ENCODE data around the gene TAC3. TPM values are rescaled to one million over a fixed set of nuclear protein-coding genes. Genes with fewer than 3 reads are reported as not detected.

TAC3 gene
- total and polyA plus RNA-seq, 2 of the 8 experiments (the other 6 are each of a cell fraction or from before 2014, with no cell fraction given): 9.7 to 45.3 TPM

GRCh38 chr12:57027011-57027804, 10.9 kb upstream of the TAC3 start:
- Histone ChIP-seq H3K18ac (ENCODE audit: extremely low read depth, low read length) (no peak overlapping the region), H3K23ac (ENCODE audit: insufficient read length) (no peak overlapping the region), H2BK20ac (ENCODE audit: low read length) (no peak overlapping the region), H3K4ac (replicated peaks; ENCODE audit: insufficient read length, low read depth, low read length) (no peak overlapping the region), H3K27me3 (replicated peaks in 1 of 4; ENCODE audit: control insufficient read depth in 3 of 4, extremely low read depth in 1 of 4, insufficient read depth in 3 of 4, low read length in 3 of 4) (peaks cover 0 to 3% (median 0%) of the 10 kb centered on the region in 4 experiments; a peak in 1 of 7 replicates), H2BK15ac (ENCODE audit: low read length) (no peak overlapping the region; the same call in 1 of the 2 replicates), H2BK120ac (replicated peaks; ENCODE audit: low read depth, low read length) (no peak overlapping the region), H3K56ac (replicated peaks; ENCODE audit: insufficient read length, low read depth, low read length) (no peak overlapping the region), H3K9ac (replicated peaks in 1 of 4; ENCODE audit: extremely low read depth in 1 of 4, low read depth in 3 of 4, low read length in 3 of 4) (no peak overlapping the region), H3K4me1 (replicated peaks in 1 of 4; ENCODE audit: control insufficient read depth in 3 of 4, insufficient read depth in 4 of 4, low read length in 3 of 4) (peaks cover 0 to 8% (median 3%) of the 10 kb centered on the region in 4 experiments; a peak in 5 of 7 replicates), H2BK5ac (ENCODE audit: low read depth, low read length) (0 out of 2 replicates have a peak overlapping the region, but pooled peaks have one; percentile 52), H4K91ac (replicated peaks; ENCODE audit: insufficient read length, low read length) (no peak overlapping the region), H3K27ac (ENCODE audit: low read depth, low read length) (no peak overlapping the region), H3K9me3 (ENCODE audit: insufficient read depth in 2 of 2, low read depth in 1 of 2, low read length in 1 of 2) (no peaks in the 10 kb centered on the region), H3K14ac (ENCODE audit: insufficient read length) (no peak overlapping the region), H3K4me2 (ENCODE audit: insufficient read depth in 1 of 2, low read depth in 2 of 2, low read length in 2 of 2) (no peak overlapping the region), H2BK12ac (ENCODE audit: low read depth, low read length) (peak overlapping the region; percentile 19; the same call in 1 of the 2 replicates), H2AK5ac (ENCODE audit: low read depth, low read length) (no peak overlapping the region), H2AFZ (ENCODE audit: low read length) (peak overlapping the region; percentile 56; the same call in 1 of the 2 replicates), H4K8ac (ENCODE audit: extremely low read depth, insufficient read depth, low read length) (no peak overlapping the region; the same call in 1 of the 2 replicates), H3K79me1 (ENCODE audit: low read depth, low read length) (no peaks in the 10 kb centered on the region), H4K20me1 (replicated peaks in 1 of 2; ENCODE audit: control insufficient read depth in 1 of 2, insufficient read depth in 2 of 2, low read length in 2 of 2) (no peaks in the 10 kb centered on the region), H3K79me2 (ENCODE audit: control insufficient read depth in 1 of 2, insufficient read depth in 2 of 2, low read length in 2 of 2) (no peaks in the 10 kb centered on the region), H3K36me3 (ENCODE audit: control insufficient read depth in 2 of 4, insufficient read depth in 4 of 4, low read length in 3 of 4) (no peaks in the 10 kb centered on the region), H3K23me2 (ENCODE audit: low read depth, low read length) (no peaks in the 10 kb centered on the region; the same call in 1 of the 2 replicates), H3K4me3 (ENCODE audit: extremely low read depth in 1 of 4, insufficient read depth in 2 of 4, low read depth in 3 of 4, low read length in 4 of 4) (no peak overlapping the region), H4K5ac (ENCODE audit: insufficient read length, low read depth, low read length) (no peak overlapping the region)
- WGBS, 2 experiments (ENCODE audit: extremely low coverage in 1 of 2, insufficient coverage in 1 of 2, insufficient read length in 1 of 2, insufficient replicate concordance in 2 of 2, low coverage in 1 of 2, low lambda C conversion rate in 2 of 2, missing lambda C conversion rate in 1 of 2): 79% methylated on average over 13 of the region's 13 CpGs; no CpG with 5 or more reads in 1 of the 2 experiments
- no peak for TF ChIP-seq POLR2A (IDR thresholded peaks at IDR 0.05; ENCODE audit: control extremely low read depth in 1 of 2, low read depth in 2 of 2, low read length in 2 of 2)
- no peak for TF ChIP-seq SIN3A (conservative IDR thresholded peaks at IDR 0.05 in 1 of 2, IDR thresholded peaks at IDR 0.05 in 1 of 2; ENCODE audit: low read depth in 1 of 2, low read length in 2 of 2)
- FAIRE-seq (no peak), DNase-seq (ENCODE audit: low read depth in 1 of 2, low spot score in 2 of 2) (no peak)
- ChIA-PET POLR2A (ENCODE audit: partially characterized antibody) (interaction anchor here (0.9 to 2.8 kb wide), 7 partner anchors 10 to 85 kb away, joined by 3 to 16 read pairs (median 3); partner anchors contain the start of genes NEMP1 and STAT6), CTCF (ENCODE audit: partially characterized antibody) (interaction anchor here (0.7 to 4.4 kb wide), 14 partner anchors 10 to 208 kb away, joined by 3 to 39 read pairs (median 6); partner anchors contain the start of genes MYO1A, STAT6 and ZBTB39)

Measured in H1 (cell line).